ENCODE data around the gene RAB7A. TPM values are rescaled to one million over a fixed set of nuclear protein-coding genes. Genes with fewer than 3 reads are reported as not detected.
A peak's percentile ranks its signal among the peaks of the same experiment; 100 is the strongest.

Gene RAB7A
- polyA plus RNA-seq, 1 donor (not counting 4 experiments of a cell fraction or from before 2014, with no cell fraction given) = 364 TPM

GRCh38 chr3:128702391-128702790 lies 23.6 kb upstream of the RAB7A start:
- peaks cover 3% of the 10 kb centered on the region for H3K4me1 ChIP-seq (ENCODE audit: control insufficient read depth, extremely low read depth, insufficient read depth, low read length)
- H3K9me1 ChIP-seq (ENCODE audit: control insufficient read depth, extremely low read depth, insufficient read depth, low read length) = no peaks in the 10 kb centered on the region
- DNase-seq (ENCODE audit: low read depth, low spot score) (no peak), FAIRE-seq (no peak)
- H3K36me3 ChIP-seq (ENCODE audit: control insufficient read depth in 2 of 2, extremely low read depth in 1 of 2, insufficient read depth in 2 of 2, low read length in 2 of 2) = no peaks in the 10 kb centered on the region
- H2AFZ ChIP-seq (ENCODE audit: control insufficient read depth, low read length) = peak overlapping the region; percentile 37
- H3K9me3 ChIP-seq (ENCODE audit: control insufficient read depth, low read depth, low read length) = no peaks in the 10 kb centered on the region
- dilution Hi-C loops (cut with MboI; ENCODE audit: extremely low pct_ligation_motif_present, low sequenced_read_pairs) = no loop called here
- no peaks in the 10 kb centered on the region for H3K79me2 ChIP-seq (ENCODE audit: control insufficient read depth, insufficient read depth, low read length)
- H3K9ac ChIP-seq (ENCODE audit: control insufficient read depth, extremely low read depth, insufficient read depth, low read length) = no peak overlapping the region
- H3K27me3 ChIP-seq (ENCODE audit: control insufficient read depth, extremely low read depth, insufficient read depth, low read length) = no peaks in the 10 kb centered on the region
- H3K27ac ChIP-seq (ENCODE audit: control insufficient read depth, insufficient read depth, low read length) = no peak overlapping the region
- no peaks in the 10 kb centered on the region for H4K20me1 ChIP-seq (ENCODE audit: control insufficient read depth, extremely low read depth, insufficient read depth, low read length)
- no peak for TF ChIP-seq EZH2 (IDR thresholded peaks at IDR 0.05; ENCODE audit: low read length)
- TF ChIP-seq CTCF (optimal IDR thresholded peaks at IDR 0.05 in 1 of 3, IDR thresholded peaks at IDR 0.05 in 1 of 3, conservative IDR thresholded peaks at IDR 0.05 in 1 of 3; ENCODE audit: extremely low read depth in 1 of 3, insufficient read depth in 2 of 3, low read length in 3 of 3) = no peak
- peak overlapping the region; percentile 1 for H3K4me2 ChIP-seq (ENCODE audit: control insufficient read depth, extremely low read depth, insufficient read depth, low read depth, low read length)
- H3K4me3 ChIP-seq (ENCODE audit: control insufficient read depth in 2 of 3, extremely low read depth in 1 of 3, insufficient read depth in 2 of 3, low read depth in 1 of 3, low read length in 3 of 3) = no peak overlapping the region

- TF ChIP-seq CTCF (optimal IDR thresholded peaks at IDR 0.05 in 1 of 3, IDR thresholded peaks at IDR 0.05 in 1 of 3, conservative IDR thresholded peaks at IDR 0.05 in 1 of 3; ENCODE audit: extremely low read depth in 1 of 3, insufficient read depth in 2 of 3, low read length in 3 of 3) = no peak
- no peak for TF ChIP-seq EZH2 (IDR thresholded peaks at IDR 0.05; ENCODE audit: low read length)
- dilution Hi-C loops (cut with MboI; ENCODE audit: extremely low pct_ligation_motif_present, low sequenced_read_pairs) = no loop called here
- no peak for FAIRE-seq
- H3K9me3 ChIP-seq (ENCODE audit: control insufficient read depth, low read depth, low read length) = no peaks in the 10 kb centered on the region
- no peak overlapping the region for H3K4me2 ChIP-seq (ENCODE audit: control insufficient read depth, extremely low read depth, insufficient read depth, low read depth, low read length)
- no peak overlapping the region for H3K27ac ChIP-seq (ENCODE audit: control insufficient read depth, insufficient read depth, low read length)
- no peaks in the 10 kb centered on the region for H3K27me3 ChIP-seq (ENCODE audit: control insufficient read depth, extremely low read depth, insufficient read depth, low read length)
- no peak overlapping the region for H3K9ac ChIP-seq (ENCODE audit: control insufficient read depth, extremely low read depth, insufficient read depth, low read length)
- H3K9me1 ChIP-seq (ENCODE audit: control insufficient read depth, extremely low read depth, insufficient read depth, low read length) = no peaks in the 10 kb centered on the region
- H4K20me1 ChIP-seq (ENCODE audit: control insufficient read depth, extremely low read depth, insufficient read depth, low read length) = no peaks in the 10 kb centered on the region
- no peaks in the 10 kb centered on the region for H3K36me3 ChIP-seq (ENCODE audit: control insufficient read depth in 2 of 2, extremely low read depth in 1 of 2, insufficient read depth in 2 of 2, low read length in 2 of 2)
- H3K4me1 ChIP-seq (ENCODE audit: control insufficient read depth, extremely low read depth, insufficient read depth, low read length) = peaks cover 3% of the 10 kb centered on the region
- no peak for DNase-seq (ENCODE audit: low read depth, low spot score)
- no peak overlapping the region for H2AFZ ChIP-seq (ENCODE audit: control insufficient read depth, low read length)
- no peak overlapping the region for H3K4me3 ChIP-seq (ENCODE audit: control insufficient read depth in 2 of 3, extremely low read depth in 1 of 3, insufficient read depth in 2 of 3, low read depth in 1 of 3, low read length in 3 of 3)
- H3K79me2 ChIP-seq (ENCODE audit: control insufficient read depth, insufficient read depth, low read length) = no peaks in the 10 kb centered on the region
These were observed 22.4 kb upstream of the RAB7A start for GRCh38 chr3:128703561-128703960.
